Measurements from ENCODE around the gene ACTN1.

Gene ACTN1

DNA sequence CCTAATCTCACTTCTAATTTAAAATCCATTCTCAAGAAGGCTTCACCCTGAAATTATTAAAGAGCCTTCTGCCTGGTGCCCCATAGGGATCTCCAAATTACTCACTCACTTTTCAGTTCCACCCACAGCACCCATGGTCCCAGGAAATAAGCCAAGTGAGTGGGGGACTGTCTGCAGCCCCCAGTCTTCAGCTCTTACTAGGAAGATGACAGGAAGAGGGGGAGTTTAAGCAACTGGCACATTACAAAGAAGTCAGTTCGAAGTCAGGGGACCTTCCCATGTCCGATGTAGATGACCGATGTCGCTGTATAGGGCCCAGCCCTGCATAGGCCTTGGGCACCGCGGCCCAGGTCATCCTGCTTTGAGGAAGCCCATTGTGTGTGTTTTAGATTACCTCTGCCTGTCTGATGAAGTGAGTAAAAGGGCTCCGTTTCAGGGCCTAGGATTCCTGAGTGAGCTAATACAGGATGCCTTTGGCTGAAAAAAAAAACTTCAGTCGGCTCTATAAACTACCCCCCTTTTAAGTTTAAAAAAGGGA is 1.9 kb downstream of the ACTN1 start:
- TF ChIP-seq, protein P1, sequence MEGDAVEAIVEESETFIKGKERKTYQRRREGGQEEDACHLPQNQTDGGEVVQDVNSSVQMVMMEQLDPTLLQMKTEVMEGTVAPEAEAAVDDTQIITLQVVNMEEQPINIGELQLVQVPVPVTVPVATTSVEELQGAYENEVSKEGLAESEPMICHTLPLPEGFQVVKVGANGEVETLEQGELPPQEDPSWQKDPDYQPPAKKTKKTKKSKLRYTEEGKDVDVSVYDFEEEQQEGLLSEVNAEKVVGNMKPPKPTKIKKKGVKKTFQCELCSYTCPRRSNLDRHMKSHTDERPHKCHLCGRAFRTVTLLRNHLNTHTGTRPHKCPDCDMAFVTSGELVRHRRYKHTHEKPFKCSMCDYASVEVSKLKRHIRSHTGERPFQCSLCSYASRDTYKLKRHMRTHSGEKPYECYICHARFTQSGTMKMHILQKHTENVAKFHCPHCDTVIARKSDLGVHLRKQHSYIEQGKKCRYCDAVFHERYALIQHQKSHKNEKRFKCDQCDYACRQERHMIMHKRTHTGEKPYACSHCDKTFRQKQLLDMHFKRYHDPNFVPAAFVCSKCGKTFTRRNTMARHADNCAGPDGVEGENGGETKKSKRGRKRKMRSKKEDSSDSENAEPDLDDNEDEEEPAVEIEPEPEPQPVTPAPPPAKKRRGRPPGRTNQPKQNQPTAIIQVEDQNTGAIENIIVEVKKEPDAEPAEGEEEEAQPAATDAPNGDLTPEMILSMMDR (conservative IDR thresholded peaks at IDR 0.05; ENCODE audit: low read depth, low read length): no peak
- no peak overlapping the region for H3K9ac ChIP-seq
- no peaks in the 10 kb centered on the region for H4K20me1 ChIP-seq (ENCODE audit: insufficient read depth)
- no peaks in the 10 kb centered on the region for H3K36me3 ChIP-seq (ENCODE audit: insufficient read depth)
- no peaks in the 10 kb centered on the region for H3K27me3 ChIP-seq (ENCODE audit: insufficient read depth, low read depth)
- H3K4me1 ChIP-seq (ENCODE audit: low read depth, poor library complexity, severe bottlenecking): peaks cover 5% of the 10 kb centered on the region
- no peak overlapping the region for H3K27ac ChIP-seq
- H3K4me2 ChIP-seq: peak overlapping the region; percentile 33; the same call in 1 of the 2 replicates
- H3K4me3 ChIP-seq (IDR thresholded peaks at IDR 0.05; ENCODE audit: insufficient read depth, low read depth, low read length): no peak overlapping the region
- no peak overlapping the region for H2AFZ ChIP-seq (ENCODE audit: low read depth)
- H3K79me2 ChIP-seq (ENCODE audit: insufficient read depth, low read depth): peaks cover 4% of the 10 kb centered on the region; the same call in 1 of the 2 replicates

DNA sequence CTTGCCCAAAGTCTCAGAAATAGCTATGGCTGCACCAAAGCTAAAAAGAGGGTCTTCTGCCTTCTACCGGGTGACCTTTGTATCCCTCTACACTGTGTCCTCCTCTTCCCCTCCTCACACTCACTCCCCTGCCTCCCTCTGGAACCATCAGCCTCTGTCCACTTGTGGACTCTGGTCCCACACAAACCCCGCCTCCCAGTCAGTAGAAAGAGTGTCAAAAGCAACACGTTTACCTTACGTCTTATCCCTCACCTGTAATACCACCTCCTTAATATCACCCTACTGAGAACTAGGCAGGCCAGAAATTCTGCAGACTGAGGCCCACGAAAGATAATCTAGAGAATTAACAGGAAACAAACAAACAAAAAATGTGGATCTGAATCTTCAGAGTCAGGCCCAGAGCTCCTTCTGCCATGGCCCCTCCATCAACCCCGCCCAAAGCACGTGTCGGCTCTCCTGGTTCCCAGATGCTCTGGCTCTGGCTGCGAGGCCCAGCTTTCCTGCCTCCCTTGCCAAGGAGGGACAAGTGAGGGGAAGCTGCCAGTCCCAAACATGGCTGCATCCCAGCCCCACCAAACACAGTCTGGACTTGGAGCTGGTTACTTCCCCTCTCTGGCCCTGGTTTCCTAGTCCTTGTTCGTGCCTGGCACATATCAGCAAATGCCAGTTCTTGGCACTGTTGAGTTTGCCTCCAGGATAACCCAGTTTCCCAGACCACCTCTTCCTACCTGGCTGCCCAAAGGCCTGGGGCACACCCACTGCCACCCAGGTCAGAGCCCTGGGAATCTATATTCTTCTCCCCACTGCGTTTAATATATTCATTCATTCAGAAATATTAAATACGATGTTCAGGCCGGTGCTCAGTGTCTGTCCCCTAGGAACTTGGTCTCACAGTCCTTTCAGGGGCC is 2.7 kb downstream of the ACTN1 start:
- Histone ChIP-seq H3K4me1 (ENCODE audit: low read depth, poor library complexity, severe bottlenecking) (peaks cover 5% of the 10 kb centered on the region), H3K79me2 (ENCODE audit: insufficient read depth, low read depth) (peaks cover 4% of the 10 kb centered on the region; the same call in 1 of the 2 replicates), H3K27ac (no peak overlapping the region), H3K4me3 (IDR thresholded peaks at IDR 0.05; ENCODE audit: insufficient read depth, low read depth, low read length) (no peak overlapping the region), H3K9ac (no peak overlapping the region), H2AFZ (ENCODE audit: low read depth) (no peak overlapping the region), H3K4me2 (no peak overlapping the region), H4K20me1 (ENCODE audit: insufficient read depth) (no peaks in the 10 kb centered on the region), H3K36me3 (ENCODE audit: insufficient read depth) (no peaks in the 10 kb centered on the region), H3K27me3 (ENCODE audit: insufficient read depth, low read depth) (no peaks in the 10 kb centered on the region)
- TF ChIP-seq, protein P1 (conservative IDR thresholded peaks at IDR 0.05; ENCODE audit: low read depth, low read length): no peak

DNA sequence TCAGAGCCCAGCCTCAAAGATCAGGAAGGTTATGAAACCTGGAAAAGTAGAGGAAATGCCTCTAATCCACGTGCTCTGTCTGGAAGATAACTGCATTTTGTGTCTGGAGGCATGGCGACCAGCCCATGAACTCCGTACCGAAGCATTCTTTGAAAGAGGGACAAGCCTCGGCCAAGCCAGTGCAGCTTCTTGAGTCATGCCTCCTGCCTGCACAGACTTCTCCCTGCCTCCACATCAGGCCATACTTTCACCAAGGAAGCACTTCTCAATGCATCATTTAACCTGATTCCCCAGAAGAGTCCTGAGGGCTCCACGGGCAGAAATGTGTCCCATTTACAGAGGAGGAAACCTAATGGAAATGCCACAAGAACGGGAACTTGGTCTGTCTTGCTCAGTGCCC is 3.4 kb downstream of the ACTN1 start:
- Histone ChIP-seq H4K20me1 (ENCODE audit: insufficient read depth) (no peaks in the 10 kb centered on the region), H3K4me2 (no peak overlapping the region), H3K79me2 (ENCODE audit: insufficient read depth, low read depth) (peaks cover 4% of the 10 kb centered on the region; the same call in 1 of the 2 replicates), H3K9ac (no peak overlapping the region), H3K4me3 (IDR thresholded peaks at IDR 0.05; ENCODE audit: insufficient read depth, low read depth, low read length) (no peak overlapping the region), H3K4me1 (ENCODE audit: low read depth, poor library complexity, severe bottlenecking) (peaks cover 10% of the 10 kb centered on the region), H3K27ac (no peak overlapping the region), H2AFZ (ENCODE audit: low read depth) (no peak overlapping the region), H3K36me3 (ENCODE audit: insufficient read depth) (no peaks in the 10 kb centered on the region), H3K27me3 (ENCODE audit: insufficient read depth, low read depth) (no peaks in the 10 kb centered on the region)
- TF ChIP-seq, protein P1 (conservative IDR thresholded peaks at IDR 0.05; ENCODE audit: low read depth, low read length): no peak

DNA sequence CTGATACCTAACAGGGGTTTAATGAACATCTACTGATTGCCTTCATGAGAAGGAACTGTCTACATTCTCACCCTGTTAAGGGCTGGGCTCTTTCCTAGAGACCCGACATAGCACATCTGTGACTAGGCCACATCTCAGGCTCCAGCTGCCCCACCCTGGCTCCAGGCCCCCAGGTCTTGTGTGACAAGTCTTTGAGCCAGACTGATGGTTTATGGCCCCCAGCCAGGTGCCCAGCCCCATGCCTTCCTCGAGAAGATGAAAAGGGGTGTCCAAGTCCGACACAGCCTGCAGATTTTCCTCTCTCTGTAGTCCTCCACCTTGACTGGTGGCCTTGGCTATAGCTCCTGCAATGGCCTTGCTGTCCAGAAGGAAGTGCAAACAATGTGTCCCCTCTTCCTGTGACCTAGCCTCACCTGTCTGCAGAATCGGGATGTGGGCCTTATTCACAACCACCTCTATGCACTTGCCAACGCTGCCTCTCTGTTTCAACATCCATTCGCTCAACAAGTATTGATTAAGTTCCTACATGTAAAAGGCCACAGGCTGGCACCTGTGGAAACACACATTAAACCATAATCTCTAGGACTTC is 4.2 kb downstream of the ACTN1 start:
- Histone ChIP-seq H3K4me1 (ENCODE audit: low read depth, poor library complexity, severe bottlenecking) (peaks cover 18% of the 10 kb centered on the region), H3K27me3 (ENCODE audit: insufficient read depth, low read depth) (no peaks in the 10 kb centered on the region), H4K20me1 (ENCODE audit: insufficient read depth) (no peaks in the 10 kb centered on the region), H3K36me3 (ENCODE audit: insufficient read depth) (no peaks in the 10 kb centered on the region), H3K4me3 (IDR thresholded peaks at IDR 0.05; ENCODE audit: insufficient read depth, low read depth, low read length) (no peak overlapping the region), H2AFZ (ENCODE audit: low read depth) (no peak overlapping the region), H3K27ac (no peak overlapping the region), H3K9ac (no peak overlapping the region), H3K4me2 (no peak overlapping the region), H3K79me2 (ENCODE audit: insufficient read depth, low read depth) (peaks cover 4% of the 10 kb centered on the region; the same call in 1 of the 2 replicates)
- TF ChIP-seq, protein P1 (conservative IDR thresholded peaks at IDR 0.05; ENCODE audit: low read depth, low read length): no peak

All from KMS-11 (cell line).